MCF 10A (cell line): Measurements from ENCODE around the gene KRT1. TPM values are rescaled to one million over a fixed set of nuclear protein-coding genes. Genes with fewer than 3 reads are reported as not detected.

ENCODE experiments used
- BruUV-seq: library from RNA; stranded (reverse); fragments of 400-500 nt; replicated peaks from 2 replicates; lab custom pipeline; 2021; lab: Mats Ljungman, UMichigan
- CTCF ChIA-PET: fragments of 300-600 bp; sonication (Branson Sonifier 250); formaldehyde crosslinking; extraction: SDS; loops from one replicate; lab custom pipeline; 2021; ENCODE audit warnings: antibody characterized with exemption, inconsistent platforms; lab: Yijun Ruan, JAX
- POLR2A ChIA-PET: fragments of 300-600, 350-650 bp; sonication (Branson Sonifier 250); formaldehyde crosslinking; extraction: SDS; loops from one replicate; lab custom pipeline; 2020; ENCODE audit warnings: antibody characterized with exemption, inconsistent platforms; lab: Yijun Ruan, JAX
- DNase-seq: peaks from one replicate; pipeline ENCODE4 v3.0.0-alpha.2; 2018; ENCODE audit not compliant: unreplicated experiment
- H3K27ac Mint-ChIP-seq: one replicate; pipeline ENCODE4 v1.8.0; 2022; ENCODE audit warnings: mild to moderate bottlenecking, low read depth, mixed read lengths; ENCODE audit not compliant: unreplicated experiment
- H3K27me3 Mint-ChIP-seq: one replicate; pipeline ENCODE4 v1.8.0; 2022; ENCODE audit warnings: mixed read lengths; ENCODE audit not compliant: insufficient read depth, unreplicated experiment
- H3K36me3 Mint-ChIP-seq: one replicate; pipeline ENCODE4 v1.8.0; 2022; ENCODE audit warnings: mild to moderate bottlenecking, moderate library complexity, mixed read lengths; ENCODE audit not compliant: insufficient read depth, unreplicated experiment
- H3K4me1 Mint-ChIP-seq: one replicate; pipeline ENCODE4 v1.8.0; 2022; ENCODE audit warnings: mixed read lengths; ENCODE audit not compliant: insufficient read depth, unreplicated experiment
- H3K4me3 Mint-ChIP-seq: one replicate; pipeline ENCODE4 v1.8.0; 2022; ENCODE audit warnings: mild to moderate bottlenecking, moderate library complexity, mixed read lengths; ENCODE audit not compliant: unreplicated experiment
- H3K9me3 Mint-ChIP-seq: one replicate; pipeline ENCODE4 v1.8.0; 2022; ENCODE audit warnings: mixed read lengths; ENCODE audit not compliant: unreplicated experiment
- intact Hi-C: fragments of 100-400 bp; cut with micrococcal nuclease; formaldehyde crosslinking; loops from 2 replicates; pipeline ENCODE4 v1.14.1; 2022
- total RNA-seq: library from RNA; stranded (reverse); gene quantifications from 2 replicates; pipeline ENCODE4 v1.2.3, GENCODE V29; 2022
- TF ChIP-seq, protein P1 (sequence below): fragments of 200-600 bp; IDR thresholded peaks from one replicate; pipeline ENCODE4 v1.8.0; 2022; ENCODE audit warnings: antibody characterized with exemption, mild to moderate bottlenecking; ENCODE audit not compliant: unreplicated experiment

Gene KRT1
- total RNA-seq, 1 experiment from 2014 or later = not detected

DNA sequence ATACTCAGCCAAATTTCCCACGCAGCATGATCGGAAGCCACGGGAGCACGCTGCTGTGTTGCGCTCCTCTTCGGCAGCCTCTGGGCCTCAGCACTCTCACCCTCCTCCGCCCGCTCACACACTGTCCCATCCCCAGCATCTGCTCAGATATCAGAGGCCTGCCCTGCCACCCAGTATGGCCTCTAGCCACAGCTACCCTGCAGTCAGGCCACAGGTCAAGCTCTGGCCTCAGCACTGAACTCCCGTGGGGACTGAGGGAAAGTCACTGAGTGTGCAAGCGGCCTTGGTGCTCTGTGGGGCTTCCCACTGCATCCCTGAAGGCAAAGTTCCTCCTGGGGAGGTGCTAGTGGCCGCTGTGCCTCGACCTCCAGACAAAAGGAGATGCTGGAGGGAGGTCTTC, 21.1 kb upstream of the KRT1 start:
- Mint-ChIP-seq H3K36me3 (no peaks in the 10 kb centered on the region), H3K9me3 (no peaks in the 10 kb centered on the region), H3K4me1 (no peaks in the 10 kb centered on the region), H3K4me3 (no peak overlapping the region), H3K27me3 (peaks cover 65% of the 10 kb centered on the region), H3K27ac (no peak overlapping the region)
- POLR2A ChIA-PET = no interaction called here
- CTCF ChIA-PET = interaction anchor here (0.6 kb wide), 1 partner anchor 584 kb away, joined by 3 read pairs; no protein-coding TSS in a partner anchor
- TF ChIP-seq, protein P1, sequence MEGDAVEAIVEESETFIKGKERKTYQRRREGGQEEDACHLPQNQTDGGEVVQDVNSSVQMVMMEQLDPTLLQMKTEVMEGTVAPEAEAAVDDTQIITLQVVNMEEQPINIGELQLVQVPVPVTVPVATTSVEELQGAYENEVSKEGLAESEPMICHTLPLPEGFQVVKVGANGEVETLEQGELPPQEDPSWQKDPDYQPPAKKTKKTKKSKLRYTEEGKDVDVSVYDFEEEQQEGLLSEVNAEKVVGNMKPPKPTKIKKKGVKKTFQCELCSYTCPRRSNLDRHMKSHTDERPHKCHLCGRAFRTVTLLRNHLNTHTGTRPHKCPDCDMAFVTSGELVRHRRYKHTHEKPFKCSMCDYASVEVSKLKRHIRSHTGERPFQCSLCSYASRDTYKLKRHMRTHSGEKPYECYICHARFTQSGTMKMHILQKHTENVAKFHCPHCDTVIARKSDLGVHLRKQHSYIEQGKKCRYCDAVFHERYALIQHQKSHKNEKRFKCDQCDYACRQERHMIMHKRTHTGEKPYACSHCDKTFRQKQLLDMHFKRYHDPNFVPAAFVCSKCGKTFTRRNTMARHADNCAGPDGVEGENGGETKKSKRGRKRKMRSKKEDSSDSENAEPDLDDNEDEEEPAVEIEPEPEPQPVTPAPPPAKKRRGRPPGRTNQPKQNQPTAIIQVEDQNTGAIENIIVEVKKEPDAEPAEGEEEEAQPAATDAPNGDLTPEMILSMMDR = no peak
- no peak for DNase-seq
- no TSS peak for BruUV-seq
- intact Hi-C loops = no loop called here

DNA sequence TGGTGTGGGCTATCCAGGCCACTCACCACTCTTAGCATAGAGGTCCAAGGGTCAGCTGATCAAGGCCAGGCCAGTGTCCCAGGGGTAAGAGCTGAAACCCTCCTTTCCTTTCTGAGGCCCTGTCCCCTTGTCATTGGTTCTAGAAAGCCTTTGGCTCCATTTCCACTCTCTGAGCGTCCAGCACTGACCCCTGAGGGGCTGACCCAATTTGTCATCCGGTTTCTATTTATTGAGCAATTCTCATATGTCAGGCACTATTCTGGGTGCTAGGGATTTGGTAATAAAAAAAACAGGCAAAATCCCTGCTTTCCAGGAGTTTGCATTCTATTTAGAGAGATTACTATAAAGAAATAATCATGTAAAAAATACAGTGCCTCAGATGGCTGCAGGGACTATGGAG, 19.8 kb upstream of the KRT1 start:
- H3K27ac Mint-ChIP-seq = no peak overlapping the region
- H3K4me1 Mint-ChIP-seq = no peaks in the 10 kb centered on the region
- ChIA-PET POLR2A (interaction anchor here (1.2 to 1.6 kb wide), 2 partner anchors 10 to 32 kb away, joined by 3 read pairs; no protein-coding TSS in a partner anchor), CTCF (no interaction called here)
- BruUV-seq = no TSS peak
- H3K9me3 Mint-ChIP-seq = no peaks in the 10 kb centered on the region
- no peak overlapping the region for H3K4me3 Mint-ChIP-seq
- intact Hi-C loops = no loop called here
- H3K36me3 Mint-ChIP-seq = no peaks in the 10 kb centered on the region
- DNase-seq = no peak
- TF ChIP-seq, protein P1 = no peak
- peaks cover 72% of the 10 kb centered on the region for H3K27me3 Mint-ChIP-seq

DNA sequence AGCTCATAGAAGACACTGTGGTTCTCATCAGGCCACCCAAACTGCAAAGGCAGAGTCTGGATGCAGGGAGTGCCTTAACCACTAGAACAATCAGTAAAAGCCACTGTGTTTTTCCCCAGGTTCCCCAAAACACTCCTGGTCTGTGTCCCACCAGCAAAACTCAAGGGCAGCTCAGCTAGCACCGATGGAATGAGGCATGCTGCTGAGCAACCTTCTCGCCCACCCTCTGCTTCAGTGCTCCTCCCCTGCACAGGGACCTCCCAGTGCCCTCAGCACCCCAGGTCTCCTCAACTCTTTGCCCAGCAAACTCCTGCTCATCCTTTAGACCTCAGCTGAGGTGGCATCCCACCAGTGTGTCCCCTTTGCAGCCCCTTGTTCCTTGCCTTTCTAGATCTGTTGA, 19.2 kb upstream of the KRT1 start:
- Mint-ChIP-seq H3K36me3 (no peaks in the 10 kb centered on the region), H3K4me1 (no peaks in the 10 kb centered on the region), H3K4me3 (no peak overlapping the region), H3K27me3 (peaks cover 78% of the 10 kb centered on the region), H3K9me3 (no peaks in the 10 kb centered on the region), H3K27ac (no peak overlapping the region)
- intact Hi-C loops = no loop called here
- POLR2A ChIA-PET = interaction anchor here (1.2 to 1.6 kb wide), 2 partner anchors 9 to 31 kb away, joined by 3 read pairs; no protein-coding TSS in a partner anchor
- no TSS peak for BruUV-seq
- TF ChIP-seq, protein P1 = no peak
- DNase-seq = no peak
- CTCF ChIA-PET = no interaction called here

DNA sequence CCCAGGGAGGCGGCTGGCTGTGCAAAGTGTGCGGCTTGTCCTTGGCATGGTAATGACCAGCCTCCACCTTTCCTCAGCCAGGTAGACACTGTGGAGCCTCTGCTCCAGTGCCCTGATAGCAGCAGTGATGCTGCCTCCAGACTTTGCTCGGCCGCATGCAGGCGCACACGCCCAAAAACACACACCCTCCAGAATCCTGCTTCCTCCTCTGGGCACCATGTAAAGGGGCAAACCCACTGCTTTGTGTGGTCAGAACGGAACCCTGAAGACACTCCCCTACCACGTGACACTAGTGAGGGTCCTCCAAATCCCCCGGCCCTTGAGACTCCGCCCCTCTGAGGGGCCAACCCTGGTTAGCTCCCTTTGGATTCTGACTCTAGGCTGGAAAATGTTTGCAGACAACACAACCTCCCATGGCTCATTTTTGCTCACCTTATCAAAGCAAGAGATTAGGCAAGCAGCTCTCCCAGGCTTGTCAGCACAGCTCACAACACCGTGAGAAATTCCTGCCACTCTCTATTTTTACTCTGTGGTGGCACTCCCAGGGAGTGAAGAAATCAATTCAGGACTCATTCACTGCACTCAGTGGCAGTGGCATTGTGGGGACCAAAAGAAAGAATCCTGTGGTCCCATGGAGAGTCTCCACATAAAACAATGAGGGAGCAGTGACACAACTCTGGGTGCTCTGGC, 18.6 kb upstream of the KRT1 start:
- H3K27me3 Mint-ChIP-seq = peaks cover 77% of the 10 kb centered on the region
- ChIA-PET CTCF (no interaction called here), POLR2A (interaction anchor here (1.2 to 1.6 kb wide), 2 partner anchors 9 to 31 kb away, joined by 3 read pairs; no protein-coding TSS in a partner anchor)
- DNase-seq = no peak
- intact Hi-C loops = no loop called here
- no peak overlapping the region for H3K27ac Mint-ChIP-seq
- no peak overlapping the region for H3K4me3 Mint-ChIP-seq
- H3K4me1 Mint-ChIP-seq = no peaks in the 10 kb centered on the region
- no peaks in the 10 kb centered on the region for H3K9me3 Mint-ChIP-seq
- H3K36me3 Mint-ChIP-seq = no peaks in the 10 kb centered on the region
- no TSS peak for BruUV-seq
- TF ChIP-seq, protein P1 = no peak
